ENCODE results near the gene DBF4B.

DNA sequence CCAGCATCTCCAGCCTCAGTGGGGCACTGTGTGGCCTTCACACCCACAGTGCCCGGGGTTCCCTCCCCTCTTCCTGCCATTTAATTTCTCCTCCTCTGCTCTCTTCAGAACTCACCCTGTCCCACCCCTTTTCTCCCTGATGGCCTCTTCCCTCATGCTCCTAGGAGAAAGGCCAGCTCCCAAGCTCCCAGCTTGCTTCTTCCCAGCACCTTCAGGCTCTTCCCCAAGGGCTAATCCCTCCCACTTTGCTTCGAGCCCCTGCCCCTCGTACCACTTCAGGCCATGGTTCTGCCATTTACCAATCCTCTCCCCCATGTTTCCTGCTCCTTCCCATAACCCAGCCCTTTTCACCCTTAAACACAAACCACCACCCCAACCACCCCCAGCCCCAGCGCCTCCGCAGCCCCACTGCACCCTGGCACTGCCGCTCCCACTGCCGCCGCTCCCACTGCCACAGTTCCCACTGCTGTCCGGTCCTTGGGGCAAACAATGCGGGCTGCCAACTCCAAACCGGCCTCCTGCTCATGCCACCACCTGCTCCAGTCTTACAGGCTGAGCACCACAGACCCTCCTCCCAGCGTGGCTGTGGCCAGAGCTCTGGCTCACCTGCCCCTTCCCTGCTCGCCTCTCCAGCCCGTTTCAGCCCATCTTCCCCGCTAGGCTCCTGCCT lies 78.9 kb downstream of the DBF4B start:
- TF ChIP-seq POLR2A (IDR thresholded peaks at IDR 0.05; ENCODE audit: low read depth, low read length) (no peak), POLR2AphosphoS5 (IDR thresholded peaks at IDR 0.05; ENCODE audit: low read depth, low read length) (no peak)
